M059J (cell line): ENCODE data around the gene RALB. TPM values are rescaled to one million over a fixed set of nuclear protein-coding genes. Genes with fewer than 3 reads are reported as not detected.
"Not testable (repeated sequence)": the region's sequence is repeated elsewhere in the genome, so short reads cannot be mapped to it uniquely, and the experiment has no call there.

Source experiments
- DNase-seq: peaks from one replicate; pipeline ENCODE4 v3.0.0-alpha.2; 2012; ENCODE audit warnings: low read depth
- total RNA-seq: library from RNA; depleted of rRNA; stranded (reverse); fragments of >200 nt; shearing (Covaris generic); gene quantifications from 2 replicates; pipeline ENCODE4 v1.2.3, GENCODE V29; 2014

The RALB gene
- total RNA-seq, 1 experiment from 2014 or later = 92.1 TPM

DNA sequence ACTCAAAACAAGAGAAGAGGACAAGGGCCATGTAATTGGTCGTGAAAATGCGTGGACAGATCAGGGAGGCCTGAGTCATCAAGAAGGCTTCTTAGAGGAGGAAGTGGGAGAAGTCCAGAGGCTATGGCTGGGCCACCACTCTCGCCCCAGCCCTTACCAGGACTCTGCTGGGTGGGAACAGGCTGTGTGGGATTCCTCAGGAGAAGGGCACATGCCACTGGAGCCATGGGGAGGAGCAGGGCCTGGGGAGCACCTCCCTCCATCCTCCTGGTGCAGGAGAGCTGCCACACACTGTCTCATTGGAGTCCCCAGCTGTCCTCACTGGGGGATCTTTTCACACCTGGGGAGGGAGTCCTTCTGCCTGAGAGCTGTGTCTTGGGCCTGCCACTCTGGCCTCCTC, 9.4 kb upstream of the RALB start:
- peak; percentile 69 for DNase-seq

DNA sequence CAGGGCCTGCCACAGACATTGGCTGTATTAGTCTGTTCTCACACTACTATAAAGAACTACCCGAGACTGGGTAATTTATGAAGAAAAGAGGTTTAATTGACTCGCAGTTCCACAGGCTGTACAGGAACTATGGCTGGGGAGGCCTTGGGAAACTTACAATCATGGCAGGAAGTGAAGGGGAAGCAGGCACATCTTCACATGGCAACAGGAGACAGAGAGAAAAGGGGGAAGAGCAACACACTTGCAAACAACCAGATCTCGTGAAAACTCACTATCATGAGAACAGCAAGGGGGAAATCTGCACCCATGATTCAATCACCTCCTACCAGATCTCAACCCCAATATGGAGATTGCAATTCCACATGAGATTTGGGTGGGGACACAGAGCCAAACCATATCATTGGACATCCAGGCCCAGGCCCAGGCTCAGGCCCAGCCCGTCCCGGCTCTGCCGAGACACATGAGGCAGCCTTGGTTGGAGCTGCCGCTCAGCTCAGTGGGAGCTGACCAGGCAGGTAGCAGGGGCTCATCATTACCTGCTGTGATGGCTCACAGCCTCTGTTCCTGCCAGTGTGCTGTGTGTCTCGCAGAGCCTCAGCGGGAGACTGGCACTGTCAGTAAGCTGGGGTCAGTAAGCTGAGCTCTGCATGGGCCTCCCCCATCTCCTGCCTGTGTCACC, 8.6 kb upstream of the RALB start:
- no peak for DNase-seq

DNA sequence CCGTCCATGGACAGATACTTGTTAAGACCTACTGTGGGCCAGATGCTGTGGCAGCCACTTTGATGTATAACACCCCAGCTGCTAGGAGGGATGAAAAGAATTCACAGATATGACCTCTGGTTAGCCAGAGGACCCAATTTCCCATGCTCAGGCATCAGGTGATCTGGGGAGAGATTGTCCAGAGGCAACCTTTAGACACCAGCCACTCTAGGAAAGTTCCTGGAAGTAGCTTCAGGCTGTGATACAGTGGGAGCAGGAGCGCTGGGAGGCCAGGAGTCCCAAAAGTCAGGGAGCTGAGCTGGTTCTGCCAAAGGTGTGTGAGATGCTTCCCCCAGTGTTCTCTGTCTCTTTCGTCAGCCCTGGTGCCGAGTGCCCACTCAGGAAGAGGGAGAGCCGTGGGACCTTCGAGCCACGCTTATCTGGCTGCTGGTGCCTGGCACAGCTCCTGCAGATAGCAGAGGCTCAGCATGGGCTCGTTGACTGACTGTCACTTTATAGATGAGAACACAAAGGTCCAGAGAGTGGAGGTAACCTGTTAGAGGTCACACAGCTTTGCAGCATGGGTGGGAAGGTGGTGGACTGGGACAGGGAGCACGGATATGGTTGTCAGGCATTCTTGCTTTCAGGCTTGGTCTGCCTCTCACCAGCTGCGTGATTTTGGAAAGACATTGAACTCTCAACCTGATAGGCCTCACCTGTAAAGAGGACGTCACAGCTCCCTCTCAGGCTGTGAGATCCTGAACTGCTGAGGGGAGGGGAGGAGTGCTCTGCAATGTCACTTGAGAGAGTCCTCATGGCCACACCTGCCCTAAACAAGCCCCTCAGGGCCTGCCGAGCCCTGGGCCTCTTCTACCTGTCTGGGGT, 7.8 kb upstream of the RALB start:
- no peak for DNase-seq

DNA sequence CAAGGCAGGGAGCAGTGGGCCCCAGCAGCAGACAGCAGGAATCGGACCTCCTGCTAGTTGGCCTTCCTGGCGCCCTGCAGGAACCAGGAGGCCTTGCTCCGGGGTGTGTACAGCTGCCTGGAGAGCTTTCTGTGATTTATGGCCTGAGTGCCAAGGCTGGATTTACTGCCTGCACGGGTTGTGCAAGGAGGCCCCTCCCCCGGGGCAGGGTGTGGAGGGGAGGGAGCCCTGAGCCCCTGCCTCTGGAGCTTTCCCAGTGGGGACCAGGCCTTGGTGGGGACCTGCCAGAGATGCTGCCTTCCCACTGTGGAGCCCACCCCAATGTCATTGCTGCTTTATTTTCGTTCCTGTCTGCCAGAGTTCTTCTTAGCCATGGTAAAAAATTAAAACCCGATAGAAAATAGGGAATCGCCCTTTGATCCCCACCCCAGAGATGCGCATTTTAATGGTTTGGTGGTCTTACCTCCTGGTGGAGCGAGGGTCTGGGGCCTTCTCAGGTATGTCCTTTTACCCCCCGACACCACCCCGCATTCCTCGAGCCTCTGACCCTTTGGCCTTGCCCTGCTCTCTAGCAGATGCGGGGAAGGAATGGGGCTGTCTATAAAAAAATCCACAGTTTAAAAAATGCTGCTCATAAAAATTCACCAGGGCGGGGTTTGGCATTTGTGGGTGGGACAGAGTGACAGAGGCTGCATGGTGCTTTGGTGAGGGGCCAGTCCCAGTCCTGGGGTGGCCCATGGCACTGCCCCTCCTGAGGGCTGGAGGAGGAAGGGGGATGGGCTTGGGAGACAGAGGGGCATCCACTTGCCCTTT, 6.9 kb upstream of the RALB start:
- peak; percentile 74 for DNase-seq

DNA sequence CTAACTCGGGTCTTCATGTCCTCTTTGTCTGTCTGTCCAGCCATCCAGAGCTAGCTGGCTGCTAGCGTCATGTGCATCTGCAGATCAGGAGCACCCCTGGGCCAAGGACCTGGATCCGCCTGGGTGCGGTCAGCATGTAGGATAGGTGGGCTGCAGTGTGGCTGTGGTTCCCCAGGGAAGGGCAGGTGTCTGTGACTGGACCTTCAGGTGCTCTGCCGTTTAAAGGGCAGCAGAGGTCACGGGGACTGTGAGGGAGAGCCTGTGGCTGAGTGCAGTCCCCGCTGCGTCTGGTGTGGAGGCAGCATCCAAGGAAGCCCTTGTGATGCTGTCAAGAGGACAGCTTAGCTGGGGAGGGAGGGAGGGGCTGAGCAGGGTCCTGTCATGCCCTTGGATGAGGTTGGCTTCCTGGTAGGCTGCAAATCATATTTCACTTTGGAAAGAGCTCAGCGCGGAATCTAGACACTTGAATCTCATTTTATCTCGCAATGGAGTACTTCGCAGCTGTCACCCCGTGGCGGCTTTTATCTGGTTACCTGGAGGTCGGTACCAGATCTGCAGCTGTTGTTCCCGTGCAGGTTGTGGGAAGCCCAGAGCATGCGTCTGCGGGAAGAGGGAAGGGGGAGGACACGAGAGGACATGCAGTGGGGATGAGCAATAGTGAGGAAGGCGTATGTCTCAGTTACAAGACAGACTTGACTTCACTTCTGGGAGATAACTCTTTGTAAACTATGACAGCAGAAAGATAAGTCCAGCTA, 5.9 kb upstream of the RALB start:
- no peak for DNase-seq

DNA sequence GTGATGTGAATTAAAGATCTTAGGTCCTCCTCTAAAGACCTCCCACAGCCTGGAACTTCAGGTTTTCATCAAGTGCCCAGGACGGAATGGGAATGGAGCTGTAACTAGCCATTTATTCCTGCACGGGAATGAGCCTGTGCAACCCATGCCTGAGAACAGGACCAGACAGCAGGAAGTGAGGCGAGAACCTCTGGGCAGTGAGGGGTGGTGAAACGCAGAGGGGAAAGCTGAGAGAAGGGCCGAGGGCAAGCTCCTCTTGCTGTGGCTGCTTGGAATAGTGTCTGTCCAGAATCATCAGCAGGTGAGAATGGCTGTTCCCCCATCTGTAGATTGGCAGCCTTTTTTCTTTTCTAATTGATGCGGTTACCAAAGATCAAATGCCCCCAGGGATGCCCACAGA, 4.8 kb upstream of the RALB start:
- no peak for DNase-seq

DNA sequence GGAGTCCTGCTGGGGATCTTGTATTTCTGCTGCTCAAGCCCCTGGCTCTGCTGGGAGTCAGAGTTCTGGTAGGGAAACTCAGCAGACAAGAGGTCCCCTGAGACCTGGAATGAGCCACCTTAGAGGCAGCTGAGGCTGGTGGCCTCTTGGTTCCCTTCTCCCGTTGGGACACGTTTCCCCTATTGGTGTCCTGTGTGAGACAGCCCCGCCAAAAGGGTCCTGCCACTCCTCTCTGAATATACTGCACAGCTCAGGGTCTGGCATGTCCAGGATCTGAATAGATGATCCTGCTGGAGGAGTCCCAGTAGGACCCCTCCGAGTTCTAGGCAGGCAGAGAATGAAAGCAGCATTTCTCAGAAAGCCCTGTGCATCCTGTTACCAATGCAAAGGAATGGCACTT, 2.0 kb upstream of the RALB start:
- no peak for DNase-seq

DNA sequence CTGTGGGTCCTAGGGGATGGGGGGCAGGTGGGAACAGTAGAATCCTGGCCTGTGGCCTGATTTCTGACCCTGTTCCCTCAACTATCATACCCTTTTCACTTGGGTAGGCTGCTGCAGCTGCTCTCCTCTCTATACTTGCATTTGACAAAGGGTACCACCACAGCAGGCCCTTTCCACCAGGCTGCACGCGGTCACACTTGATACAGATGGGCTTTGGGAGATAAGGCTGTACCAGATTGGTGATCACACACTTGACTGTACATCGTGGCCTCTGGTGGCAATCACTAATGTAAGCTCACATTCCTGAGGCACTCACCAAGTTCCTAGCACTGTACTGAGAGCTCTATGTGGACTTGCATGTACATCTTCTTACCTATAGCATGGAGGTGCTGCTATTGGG, 1.6 kb upstream of the RALB start:
- DNase-seq = no peak

DNA sequence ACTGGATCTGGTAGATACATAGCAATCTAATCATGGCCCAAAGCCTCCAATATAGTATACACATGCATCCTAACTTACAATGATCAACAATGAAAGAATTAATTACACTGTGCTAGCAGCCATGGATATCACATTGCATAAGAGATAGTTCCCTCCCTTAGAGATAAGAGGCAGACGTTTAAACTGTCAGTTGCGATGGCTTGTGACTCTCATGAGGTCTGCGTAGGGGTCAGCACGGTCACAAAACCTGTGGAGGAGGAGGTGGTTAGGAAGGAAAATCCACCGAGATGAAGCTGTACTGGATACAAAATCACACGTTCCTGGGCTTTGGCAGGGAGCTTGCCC, 800 bp upstream of the RALB start:
- DNase-seq = peak; percentile 25

DNA sequence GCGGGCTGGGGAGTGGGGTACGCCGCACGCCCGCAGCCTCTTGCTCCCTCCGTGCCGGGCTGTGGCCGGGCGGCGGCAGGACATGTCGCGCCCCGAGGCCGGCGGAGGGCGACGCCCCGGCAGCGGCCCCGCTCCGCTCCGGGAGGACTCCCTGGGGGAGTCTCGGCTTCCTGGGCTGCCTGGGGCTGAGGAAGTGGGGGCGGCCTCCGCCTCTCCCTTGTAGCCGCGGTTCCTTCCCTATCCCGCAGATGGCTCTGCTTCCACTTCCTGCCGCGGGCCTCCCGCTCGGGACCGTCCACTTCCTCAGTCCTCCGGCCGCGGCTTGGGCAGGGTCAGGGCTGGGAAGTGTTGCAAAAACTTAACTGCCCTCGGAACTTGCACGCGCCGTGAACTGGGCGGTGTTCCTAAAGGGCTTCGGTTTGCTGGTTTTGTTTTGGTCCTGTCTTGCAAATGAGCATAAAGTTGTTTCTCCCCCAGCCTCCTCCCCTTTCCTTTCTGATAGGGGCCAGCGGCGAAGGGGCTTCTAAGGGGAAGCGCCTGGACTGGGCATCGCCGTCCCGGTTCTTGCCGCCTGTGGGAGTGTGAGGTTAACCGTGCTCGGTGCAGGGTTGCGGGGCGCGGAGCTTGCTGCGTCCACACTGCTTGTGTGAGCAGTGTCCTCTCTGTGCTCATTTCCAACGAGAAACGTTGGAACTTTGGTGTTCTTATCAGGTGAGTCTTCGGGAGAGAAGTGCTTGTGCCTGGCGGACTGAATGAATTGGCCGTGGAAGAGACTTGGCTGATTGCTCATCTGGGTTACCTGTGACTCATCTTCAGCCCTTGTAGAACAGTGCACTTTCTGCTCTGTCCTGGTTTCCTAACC, 600 bp downstream of the RALB start:
- peak; percentile 82 for DNase-seq

DNA sequence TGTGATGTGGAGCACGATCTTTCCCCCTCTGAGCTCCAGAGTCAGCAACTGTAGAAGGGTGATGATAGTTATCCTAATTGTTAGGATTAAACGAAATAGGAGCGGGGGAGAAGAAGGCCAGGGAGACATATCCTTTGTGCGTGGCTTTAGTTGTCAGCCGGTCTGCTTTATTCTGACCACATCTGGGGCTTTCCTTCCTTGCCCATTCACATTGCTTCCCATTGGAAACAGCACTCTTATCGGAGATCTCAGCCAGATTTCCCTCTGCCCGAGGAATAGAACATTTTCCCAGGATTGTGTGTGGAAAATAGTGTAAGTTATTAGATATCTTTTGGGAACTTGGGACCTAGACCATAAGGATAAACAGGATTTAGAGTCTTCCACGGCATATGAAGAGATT, 1.5 kb downstream of the RALB start:
- no peak for DNase-seq

DNA sequence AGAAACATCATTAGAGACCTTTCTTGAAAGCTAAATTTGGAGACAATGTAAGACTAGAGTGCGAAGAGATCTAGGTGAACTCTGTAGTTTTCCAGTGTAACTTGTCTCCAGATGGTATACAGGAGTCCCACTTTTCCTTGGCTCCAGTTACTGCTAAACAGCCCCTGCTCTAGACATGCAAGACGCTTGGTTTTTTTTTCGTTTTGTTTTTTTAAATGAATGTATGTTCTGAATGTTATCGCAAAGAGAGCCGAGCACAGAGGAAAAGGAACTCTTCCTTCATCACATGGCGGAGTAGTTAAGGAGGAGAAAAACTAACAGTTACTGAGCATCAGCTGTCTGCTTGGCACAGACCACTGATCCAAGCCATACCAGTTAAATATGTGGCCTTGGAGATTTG, 2.4 kb downstream of the RALB start:
- no peak for DNase-seq

DNA sequence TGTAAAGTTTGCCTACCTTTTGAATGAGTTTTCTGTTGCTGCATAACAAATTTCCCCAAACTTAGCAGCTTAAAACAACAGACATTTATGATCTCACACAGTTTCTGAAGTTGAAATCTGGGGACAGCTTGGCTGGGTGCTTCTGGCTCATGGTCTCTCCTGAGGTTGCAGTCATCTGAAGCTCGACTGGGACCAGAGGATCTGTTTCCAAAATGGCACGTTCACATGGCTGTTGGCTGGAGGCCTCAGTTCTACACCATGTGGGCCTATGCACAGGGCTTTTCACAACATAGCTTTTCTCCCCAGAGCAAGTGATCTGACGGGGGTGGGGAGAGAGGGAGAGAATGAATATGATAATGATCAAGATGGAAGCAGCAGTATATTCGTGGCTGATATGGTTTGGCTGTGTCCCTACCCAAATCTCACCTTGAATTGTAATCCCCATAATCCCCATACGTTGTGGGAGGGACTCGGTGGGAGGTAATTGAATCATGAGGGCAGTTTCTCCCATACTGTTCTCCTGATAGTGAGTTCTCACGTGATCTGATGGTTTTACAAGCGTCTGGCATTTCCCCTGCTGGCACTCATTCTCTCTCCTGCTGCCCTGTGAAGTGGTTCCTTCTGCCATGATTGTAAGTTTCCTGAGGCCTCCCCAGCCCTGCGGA, 3.5 kb downstream of the RALB start:
- no peak for DNase-seq

DNA sequence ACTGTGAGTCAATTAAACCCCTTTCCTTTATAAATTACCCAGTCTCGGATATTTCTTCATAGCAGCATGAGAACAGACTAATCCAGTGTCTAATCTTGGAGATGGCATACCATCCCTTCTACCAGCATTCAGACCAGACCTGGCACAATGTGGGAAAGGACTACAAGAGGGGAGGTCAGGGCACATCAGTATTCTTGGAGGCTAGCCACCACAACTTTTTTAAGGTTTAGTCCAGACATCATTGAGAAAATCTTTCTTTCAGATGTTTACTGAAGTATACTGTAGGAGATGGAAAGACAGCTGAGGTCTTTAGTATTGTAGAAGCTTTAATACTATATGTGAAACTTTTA, 4.0 kb downstream of the RALB start:
- DNase-seq = no peak

DNA sequence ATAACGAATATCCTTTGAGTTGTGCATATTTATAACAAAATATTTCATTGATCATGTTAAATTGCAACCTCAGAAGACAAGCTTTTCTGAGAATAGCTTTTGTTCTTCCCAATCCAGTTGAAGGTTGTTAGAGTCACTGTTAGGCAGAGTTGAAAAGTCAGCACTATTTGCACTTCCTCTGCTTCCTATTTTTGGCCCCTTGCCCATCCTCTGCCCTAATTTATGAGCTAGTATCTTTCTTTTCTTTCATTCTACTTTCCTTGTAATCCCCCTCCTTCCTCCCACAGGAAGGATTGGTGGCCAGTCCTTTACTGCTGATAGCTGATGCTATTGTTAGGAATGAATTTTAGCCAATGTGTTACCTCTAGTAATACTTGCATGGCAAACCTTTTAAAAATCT, 4.9 kb downstream of the RALB start:
- DNase-seq = no peak

DNA sequence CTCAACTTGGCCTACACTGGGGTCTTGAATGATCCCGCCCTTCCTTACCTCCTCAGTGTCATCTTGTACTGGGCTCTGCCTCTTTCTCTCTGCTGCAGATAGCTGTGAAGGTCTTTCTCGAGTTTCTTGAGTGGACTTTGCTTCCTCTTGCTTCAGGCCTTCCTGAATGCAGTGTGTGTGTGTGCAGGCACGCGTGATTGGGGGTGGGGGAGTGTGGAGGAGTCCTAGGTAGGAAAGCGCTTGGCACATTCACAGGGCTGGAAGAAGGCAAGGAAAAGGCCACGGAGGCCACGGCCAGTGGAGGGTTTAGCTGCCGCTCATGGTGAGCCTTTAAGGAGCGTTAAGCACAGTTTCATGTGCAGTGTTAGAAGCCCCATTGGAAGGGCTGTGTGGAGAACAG, 5.5 kb downstream of the RALB start:
- DNase-seq = no peak

DNA sequence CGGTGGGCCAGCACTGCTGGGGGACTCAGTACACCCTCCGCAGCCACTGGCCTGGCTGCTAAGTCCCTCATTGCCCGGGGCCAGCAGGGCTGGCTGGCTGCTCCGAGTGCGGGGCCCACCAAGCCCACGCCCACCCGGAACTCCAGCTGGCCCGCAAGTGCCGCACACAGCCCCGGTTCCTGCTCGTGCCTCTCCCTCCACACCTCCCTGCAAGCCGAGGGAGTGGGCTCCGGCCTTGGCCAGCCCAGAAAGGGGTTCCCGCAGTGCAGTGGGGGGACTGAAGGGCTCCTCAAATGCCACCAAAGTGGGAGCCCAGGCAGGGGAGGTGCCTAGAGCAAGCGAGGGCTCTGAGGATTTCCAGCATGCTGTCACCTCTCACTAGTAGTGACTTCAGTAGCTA, 7.3 kb downstream of the RALB start:
- DNase-seq = not testable (repeated sequence)

DNA sequence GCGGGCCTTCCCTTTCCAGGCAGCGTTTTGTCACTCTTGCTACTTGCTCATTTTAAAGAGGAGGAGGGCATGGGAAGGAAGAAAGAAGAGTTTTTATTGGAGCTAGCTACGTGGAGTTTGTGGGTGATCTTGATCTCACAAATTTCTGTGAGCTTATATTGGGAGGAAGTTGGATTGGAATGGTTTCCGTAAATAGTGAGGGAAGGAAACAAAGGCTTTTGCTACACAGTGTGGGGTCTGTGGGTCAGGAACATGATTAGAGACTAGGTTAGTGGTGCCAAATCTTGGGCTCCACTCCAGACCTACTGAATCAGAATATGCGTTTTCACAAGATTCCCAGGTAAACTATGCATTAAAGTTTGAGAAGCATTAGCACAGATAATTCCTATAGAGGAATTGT, 8.1 kb downstream of the RALB start:
- DNase-seq = no peak

DNA sequence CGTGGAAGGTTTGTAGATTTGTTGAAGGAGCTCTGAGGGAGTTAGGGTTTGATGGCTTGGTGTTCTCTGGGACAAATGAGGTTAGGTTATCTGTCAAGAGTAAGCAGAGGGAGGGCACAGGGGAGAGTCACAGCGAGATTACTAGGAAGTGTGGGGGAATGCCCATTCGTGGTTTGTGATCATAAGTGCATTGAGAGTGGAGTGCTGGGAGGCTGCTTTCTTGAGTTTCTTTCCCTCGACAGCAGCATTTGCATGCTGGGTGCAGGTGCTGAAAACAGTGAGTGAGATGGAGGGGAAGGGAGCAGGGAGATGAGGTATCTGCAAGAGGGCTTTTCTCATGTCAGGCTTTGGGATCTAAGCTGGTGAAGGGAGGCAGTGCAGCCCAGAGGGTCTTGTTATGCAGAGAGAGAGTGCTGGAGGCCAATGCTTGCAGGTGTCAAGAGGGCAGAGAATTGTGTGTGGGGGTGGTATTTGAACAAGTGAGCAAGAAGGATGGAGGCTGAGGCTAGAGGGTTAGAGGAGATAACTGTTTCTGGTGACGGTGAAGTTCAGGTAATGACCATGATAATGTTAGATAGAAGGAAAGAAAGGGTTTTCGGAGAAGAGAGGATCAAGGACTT, 8.8 kb downstream of the RALB start:
- no peak for DNase-seq

DNA sequence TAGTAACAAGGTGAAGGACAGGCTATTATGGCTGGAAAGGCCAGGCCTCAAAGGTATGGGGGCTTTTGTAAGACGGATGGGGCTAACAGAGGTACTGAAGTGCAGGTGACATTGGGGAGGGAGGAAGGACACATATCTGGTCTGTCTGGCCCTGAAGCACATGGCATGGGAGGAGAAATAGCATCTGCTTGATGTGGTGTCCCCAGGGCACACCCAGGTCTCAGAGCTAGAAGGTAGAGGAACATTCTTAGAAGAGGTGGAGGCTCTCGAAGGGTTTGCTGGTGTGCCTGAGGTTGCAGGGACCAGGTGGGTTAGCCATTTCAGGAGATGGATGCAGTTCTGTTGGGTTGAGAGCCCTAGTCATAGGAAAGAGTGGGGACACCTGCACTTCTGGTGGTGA, 9.5 kb downstream of the RALB start:
- DNase-seq = no peak
